Uterus (tissue), 2 donors: ENCODE measurements around the gene PRRC2C.

Experiments
- CTCF ChIP-seq, 4 experiments: fragments of 200-600 bp in 2 of 4; fragments of 450-650 bp in 2 of 4; sonication (generic) in 2 of 4; IDR thresholded peaks; one replicate each; pipeline ENCODE4 v1.5.1; 2016 to 2019; ENCODE audit warnings: antibody characterized with exemption in 4 of 4, mild to moderate bottlenecking in 2 of 4, moderate library complexity in 1 of 4
- POLR2A ChIP-seq, 2 donors: fragments of 450-650 bp; IDR thresholded peaks; one replicate each; pipeline ENCODE4 v1.6.1; 2016; ENCODE audit warnings: antibody characterized with exemption in 2 of 2, mild to moderate bottlenecking in 1 of 2, moderate library complexity in 1 of 2

GRCh38 chr1:171606402-171606941, 121.1 kb downstream of the PRRC2C start:
- TF ChIP-seq POLR2A (IDR thresholded peaks at IDR 0.05) (no peak), CTCF (IDR thresholded peaks at IDR 0.05) (no peak)
